ENCODE results near the gene FHL2.
"Not testable (repeated sequence)": the region's sequence is repeated elsewhere in the genome, so short reads cannot be mapped to it uniquely, and the experiment has no call there.

FHL2 gene

GRCh38 chr2:105398336-105399206 lies at the start of gene FHL2:
Gene FHL2, minus strand, starts transcription at chr2:105399051. Its CDS starts 12,535 bp downstream, at chr2:105386516.
- peak; percentile 70 to 76 for DNase-seq

GRCh38 chr2:105447476-105447875 lies 48.6 kb upstream of the FHL2 start:
- DNase-seq, result no peak

- no peak for DNase-seq
Observed at GRCh38 chr2:105446501-105446900, 47.6 kb upstream of the FHL2 start.

- DNase-seq, result no peak
Observed at GRCh38 chr2:105445976-105446375, 47.1 kb upstream of the FHL2 start.

- no peak for DNase-seq
Observed at GRCh38 chr2:105445498-105445897, 46.6 kb upstream of the FHL2 start.

GRCh38 chr2:105443617-105444598 lies 45.1 kb upstream of the FHL2 start:
- DNase-seq, result no peak

GRCh38 chr2:105442721-105443120 lies 43.9 kb upstream of the FHL2 start:
- no peak for DNase-seq

- DNase-seq, result no peak
Observed at GRCh38 chr2:105442056-105442455, 43.2 kb upstream of the FHL2 start.

GRCh38 chr2:105439141-105439540 lies 40.3 kb upstream of the FHL2 start:
- DNase-seq, result no peak

GRCh38 chr2:105438104-105438929 lies 39.5 kb upstream of the FHL2 start:
- DNase-seq, result no peak

GRCh38 chr2:105437708-105438103 lies 38.9 kb upstream of the FHL2 start:
- no peak for DNase-seq

GRCh38 chr2:105432749-105433148 lies 33.9 kb upstream of the FHL2 start:
- no peak for DNase-seq

GRCh38 chr2:105432044-105432399 lies 33.2 kb upstream of the FHL2 start:
- no peak for DNase-seq

- no peak for DNase-seq
Observed at GRCh38 chr2:105431367-105432043, 32.7 kb upstream of the FHL2 start.

- no peak for DNase-seq
Observed at GRCh38 chr2:105428387-105429018, 29.7 kb upstream of the FHL2 start.

GRCh38 chr2:105427485-105427884 lies 28.6 kb upstream of the FHL2 start:
- DNase-seq, result no peak

GRCh38 chr2:105426626-105427292 lies 27.9 kb upstream of the FHL2 start:
- DNase-seq, result no peak

- DNase-seq, result no peak
Observed at GRCh38 chr2:105425936-105426625, 27.2 kb upstream of the FHL2 start.

GRCh38 chr2:105424836-105425235 lies 26.0 kb upstream of the FHL2 start:
- not testable (repeated sequence) for DNase-seq

GRCh38 chr2:105422801-105423200 lies 23.9 kb upstream of the FHL2 start:
- no peak for DNase-seq
